HEK293 (cell line): Measurements from ENCODE around the gene ACIN1.

Source experiments
- ATF2 ChIP-seq: fragments of 450-650 bp; formaldehyde crosslinking; IDR thresholded peaks from 2 replicates; pipeline ENCODE4 v1.5.1; 2016; ENCODE audit warnings: missing biosample characterization, missing genetic modification characterization, low read depth
- ELK4 ChIP-seq: IDR thresholded peaks from 2 replicates; pipeline ENCODE4 v1.6.1; 2011; ENCODE audit warnings: mild to moderate bottlenecking, low read depth, low read length, borderline replicate concordance
- GLI4 ChIP-seq: fragments of 450-650 bp; formaldehyde crosslinking; IDR thresholded peaks from 2 replicates; pipeline ENCODE4 v1.5.1; 2016; ENCODE audit warnings: missing biosample characterization, missing genetic modification characterization
- MYNN ChIP-seq: fragments of 450-650 bp; formaldehyde crosslinking; IDR thresholded peaks from 2 replicates; pipeline ENCODE4 v1.5.1; 2016; ENCODE audit warnings: missing biosample characterization, missing genetic modification characterization, borderline replicate concordance
- REPIN1 ChIP-seq: fragments of 450-650 bp; formaldehyde crosslinking; IDR thresholded peaks from 2 replicates; pipeline ENCODE4 v1.5.1; 2017; ENCODE audit warnings: missing biosample characterization, missing genetic modification characterization, low read depth
- ZBTB44 ChIP-seq: fragments of 450-650 bp; IDR thresholded peaks from 2 replicates; pipeline ENCODE4 v1.5.1; 2018; ENCODE audit warnings: missing biosample characterization, mild to moderate bottlenecking, missing genetic modification characterization
- ZBTB7A ChIP-seq: fragments of 450-650 bp; formaldehyde crosslinking; IDR thresholded peaks from 2 replicates; pipeline ENCODE4 v1.5.1; 2016; ENCODE audit warnings: low read depth, missing biosample characterization, missing genetic modification characterization
- ZIC2 ChIP-seq: fragments of 450-650 bp; formaldehyde crosslinking; IDR thresholded peaks from 2 replicates; pipeline ENCODE4 v1.5.1; 2016; ENCODE audit warnings: missing biosample characterization, missing genetic modification characterization
- ZNF148 ChIP-seq: fragments of 450-650 bp; formaldehyde crosslinking; IDR thresholded peaks from 2 replicates; pipeline ENCODE4 v1.5.0; 2017; ENCODE audit warnings: missing biosample characterization, missing genetic modification characterization, borderline replicate concordance
- ZNF211 ChIP-seq: fragments of 450-650 bp; formaldehyde crosslinking; IDR thresholded peaks from 2 replicates; pipeline ENCODE4 v1.5.1; 2016; ENCODE audit warnings: low read depth, missing biosample characterization, missing genetic modification characterization
- ZNF24 ChIP-seq: fragments of 450-650 bp; formaldehyde crosslinking; IDR thresholded peaks from 2 replicates; pipeline ENCODE4 v1.5.1; 2016; ENCODE audit warnings: missing biosample characterization, missing genetic modification characterization
- ZNF280C ChIP-seq: fragments of 450-650 bp; formaldehyde crosslinking; IDR thresholded peaks from 2 replicates; pipeline ENCODE4 v1.5.1; 2016; ENCODE audit warnings: missing biosample characterization, missing genetic modification characterization
- ZNF335 ChIP-seq: fragments of 450-650 bp; formaldehyde crosslinking; conservative IDR thresholded peaks from 2 replicates; pipeline ENCODE4 v1.5.1; 2016; ENCODE audit warnings: missing biosample characterization, missing genetic modification characterization
- ZNF416 ChIP-seq: fragments of 450-650 bp; formaldehyde crosslinking; IDR thresholded peaks from 2 replicates; pipeline ENCODE4 v1.5.1; 2016; ENCODE audit warnings: missing biosample characterization, missing genetic modification characterization
- ZNF529 ChIP-seq: fragments of 450-650 bp; formaldehyde crosslinking; IDR thresholded peaks from 2 replicates; pipeline ENCODE4 v1.5.1; 2017; ENCODE audit warnings: missing genetic modification characterization, missing biosample characterization; ENCODE audit not compliant: insufficient replicate concordance
- ZNF549 ChIP-seq: fragments of 450-650 bp; IDR thresholded peaks from 2 replicates; pipeline ENCODE4 v1.5.1; 2018; ENCODE audit warnings: missing biosample characterization, missing genetic modification characterization, mild to moderate bottlenecking, inconsistent platforms, moderate library complexity
- ZNF555 ChIP-seq: fragments of 450-650 bp; formaldehyde crosslinking; conservative IDR thresholded peaks from 2 replicates; pipeline ENCODE4 v1.5.1; 2017; ENCODE audit warnings: missing biosample characterization, mild to moderate bottlenecking, missing genetic modification characterization, inconsistent platforms
- ZNF558 ChIP-seq: fragments of 450-650 bp; formaldehyde crosslinking; IDR thresholded peaks from 2 replicates; pipeline ENCODE4 v1.5.1; 2016; ENCODE audit warnings: missing biosample characterization, missing genetic modification characterization
- ZNF561 ChIP-seq: fragments of 450-650 bp; IDR thresholded peaks from 2 replicates; pipeline ENCODE4 v1.5.1; 2018; ENCODE audit warnings: missing biosample characterization, missing genetic modification characterization, borderline replicate concordance
- ZNF621 ChIP-seq: fragments of 450-650 bp; formaldehyde crosslinking; IDR thresholded peaks from 2 replicates; pipeline ENCODE4 v1.5.1; 2017; ENCODE audit warnings: missing biosample characterization, missing genetic modification characterization
- ZNF660 ChIP-seq: fragments of 450-650 bp; IDR thresholded peaks from 2 replicates; pipeline ENCODE4 v1.5.1; 2018; ENCODE audit warnings: missing biosample characterization, mild to moderate bottlenecking, missing genetic modification characterization
- ZNF701 ChIP-seq: fragments of 450-650 bp; formaldehyde crosslinking; IDR thresholded peaks from 2 replicates; pipeline ENCODE4 v1.5.1; 2016; ENCODE audit warnings: missing biosample characterization, missing genetic modification characterization
- ZNF776 ChIP-seq: fragments of 450-650 bp; formaldehyde crosslinking; IDR thresholded peaks from 2 replicates; pipeline ENCODE4 v1.5.0; 2017; ENCODE audit warnings: missing biosample characterization, missing genetic modification characterization, borderline replicate concordance
- ZNF785 ChIP-seq: fragments of 450-650 bp; formaldehyde crosslinking; IDR thresholded peaks from 2 replicates; pipeline ENCODE4 v1.5.1; 2016; ENCODE audit warnings: missing biosample characterization, missing genetic modification characterization
- TF ChIP-seq, protein P1 (sequence below): fragments of 450-650 bp; formaldehyde crosslinking; IDR thresholded peaks from 2 replicates; pipeline ENCODE4 v1.5.1; 2016; ENCODE audit warnings: missing biosample characterization, missing genetic modification characterization
- TF ChIP-seq, protein P2 (sequence below): fragments of 450-650 bp; IDR thresholded peaks from 2 replicates; pipeline ENCODE4 v1.5.1; 2018; ENCODE audit warnings: missing biosample characterization, missing genetic modification characterization

Gene ACIN1

DNA sequence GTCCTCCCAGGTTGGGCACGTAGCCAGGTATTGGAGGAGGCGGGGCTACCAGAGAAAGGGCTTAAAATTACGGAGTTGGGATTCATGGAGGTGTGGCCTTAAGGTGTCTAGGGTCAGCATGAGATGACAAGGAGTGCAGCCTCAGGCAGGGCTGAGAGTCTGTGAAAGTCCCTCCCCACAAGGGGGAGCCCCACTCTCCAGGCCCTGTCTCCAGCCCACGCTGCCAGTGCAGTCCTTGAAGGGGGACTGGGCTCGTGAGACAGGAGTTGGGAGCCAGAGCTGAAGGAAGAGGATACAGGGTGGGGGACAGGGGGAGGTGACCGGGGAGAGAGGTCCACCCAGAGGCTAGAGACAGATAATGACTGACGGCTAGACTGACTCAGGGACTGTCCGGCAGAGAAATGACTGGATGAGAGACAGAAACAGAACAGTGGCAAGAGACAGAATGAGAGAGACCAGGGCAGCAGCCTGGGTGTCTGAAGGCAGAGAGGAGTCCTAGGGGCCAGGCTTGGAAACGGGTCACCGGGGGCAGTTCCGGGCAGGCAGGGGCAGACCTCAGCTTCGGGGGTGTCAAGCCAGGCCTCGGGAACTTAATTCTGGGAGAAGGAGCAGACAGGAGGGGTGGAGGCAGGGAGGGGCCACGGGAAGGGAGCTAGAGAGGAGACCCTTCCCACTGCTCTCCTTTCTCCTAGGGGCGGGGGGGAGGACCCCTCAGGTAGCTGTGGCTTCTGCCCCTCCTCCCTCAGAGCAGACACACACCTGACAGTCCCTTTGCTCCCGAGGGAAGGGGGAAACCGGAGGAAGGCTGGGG, 38.6 kb downstream of the ACIN1 start (continued):
- TF ChIP-seq MYNN (tag by site-specific recombination) (no peak), ZIC2 (tag by site-specific recombination) (no peak), ZNF280C (tag by site-specific recombination) (no peak), ZNF416 (no peak), ATF2 (tag by site-specific recombination) (no peak), GLI4 (tag by site-specific recombination) (no peak), ZNF561 (tag by site-specific recombination) (no peak), ZNF148 (tag by site-specific recombination) (no peak), ZNF549 (tag by site-specific recombination) (no peak), ZNF555 (tag by site-specific recombination) (no peak), ZBTB7A (tag by site-specific recombination) (no peak), ZNF529 (tag by site-specific recombination) (no peak), ZBTB44 (tag by site-specific recombination) (no peak), ZNF660 (no peak), ZNF621 (no peak), ZNF335 (tag by site-specific recombination) (peak; percentile 22; the same call in 1 of the 2 replicates), ELK4 (no peak), ZNF701 (no peak), ZNF211 (no peak), REPIN1 (tag by site-specific recombination) (no peak), ZNF24 (tag by site-specific recombination) (no peak), ZNF776 (no peak), ZNF558 (no peak), ZNF785 (no peak)
- TF ChIP-seq, protein P1, sequence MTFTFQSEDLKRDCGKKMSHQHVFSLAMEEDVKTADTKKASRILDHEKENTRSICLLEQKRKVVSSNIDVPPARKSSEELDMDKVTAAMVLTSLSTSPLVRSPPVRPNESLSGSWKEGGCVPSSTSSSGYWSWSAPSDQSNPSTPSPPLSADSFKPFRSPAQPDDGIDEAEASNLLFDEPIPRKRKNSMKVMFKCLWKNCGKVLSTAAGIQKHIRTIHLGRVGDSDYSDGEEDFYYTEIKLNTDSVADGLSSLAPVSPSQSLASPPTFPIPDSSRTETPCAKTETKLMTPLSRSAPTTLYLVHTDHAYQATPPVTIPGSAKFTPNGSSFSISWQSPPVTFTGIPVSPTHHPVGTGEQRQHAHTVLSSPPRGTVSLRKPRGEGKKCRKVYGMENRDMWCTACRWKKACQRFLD (tag by site-specific recombination): no peak
- TF ChIP-seq, protein P2, sequence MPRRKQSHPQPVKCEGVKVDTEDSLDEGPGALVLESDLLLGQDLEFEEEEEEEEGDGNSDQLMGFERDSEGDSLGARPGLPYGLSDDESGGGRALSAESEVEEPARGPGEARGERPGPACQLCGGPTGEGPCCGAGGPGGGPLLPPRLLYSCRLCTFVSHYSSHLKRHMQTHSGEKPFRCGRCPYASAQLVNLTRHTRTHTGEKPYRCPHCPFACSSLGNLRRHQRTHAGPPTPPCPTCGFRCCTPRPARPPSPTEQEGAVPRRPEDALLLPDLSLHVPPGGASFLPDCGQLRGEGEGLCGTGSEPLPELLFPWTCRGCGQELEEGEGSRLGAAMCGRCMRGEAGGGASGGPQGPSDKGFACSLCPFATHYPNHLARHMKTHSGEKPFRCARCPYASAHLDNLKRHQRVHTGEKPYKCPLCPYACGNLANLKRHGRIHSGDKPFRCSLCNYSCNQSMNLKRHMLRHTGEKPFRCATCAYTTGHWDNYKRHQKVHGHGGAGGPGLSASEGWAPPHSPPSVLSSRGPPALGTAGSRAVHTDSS: no peak
